HG02610 (cell line): ENCODE results near the gene SEMA6A.

Experiments
- ATAC-seq: cut with Tn5 transposase; IDR thresholded peaks from one replicate; pipeline ENCODE4 v1.9.1; 2021; ENCODE audit warnings: mild to moderate bottlenecking, moderate library complexity; ENCODE audit not compliant: unreplicated experiment

SEMA6A gene, protein sequence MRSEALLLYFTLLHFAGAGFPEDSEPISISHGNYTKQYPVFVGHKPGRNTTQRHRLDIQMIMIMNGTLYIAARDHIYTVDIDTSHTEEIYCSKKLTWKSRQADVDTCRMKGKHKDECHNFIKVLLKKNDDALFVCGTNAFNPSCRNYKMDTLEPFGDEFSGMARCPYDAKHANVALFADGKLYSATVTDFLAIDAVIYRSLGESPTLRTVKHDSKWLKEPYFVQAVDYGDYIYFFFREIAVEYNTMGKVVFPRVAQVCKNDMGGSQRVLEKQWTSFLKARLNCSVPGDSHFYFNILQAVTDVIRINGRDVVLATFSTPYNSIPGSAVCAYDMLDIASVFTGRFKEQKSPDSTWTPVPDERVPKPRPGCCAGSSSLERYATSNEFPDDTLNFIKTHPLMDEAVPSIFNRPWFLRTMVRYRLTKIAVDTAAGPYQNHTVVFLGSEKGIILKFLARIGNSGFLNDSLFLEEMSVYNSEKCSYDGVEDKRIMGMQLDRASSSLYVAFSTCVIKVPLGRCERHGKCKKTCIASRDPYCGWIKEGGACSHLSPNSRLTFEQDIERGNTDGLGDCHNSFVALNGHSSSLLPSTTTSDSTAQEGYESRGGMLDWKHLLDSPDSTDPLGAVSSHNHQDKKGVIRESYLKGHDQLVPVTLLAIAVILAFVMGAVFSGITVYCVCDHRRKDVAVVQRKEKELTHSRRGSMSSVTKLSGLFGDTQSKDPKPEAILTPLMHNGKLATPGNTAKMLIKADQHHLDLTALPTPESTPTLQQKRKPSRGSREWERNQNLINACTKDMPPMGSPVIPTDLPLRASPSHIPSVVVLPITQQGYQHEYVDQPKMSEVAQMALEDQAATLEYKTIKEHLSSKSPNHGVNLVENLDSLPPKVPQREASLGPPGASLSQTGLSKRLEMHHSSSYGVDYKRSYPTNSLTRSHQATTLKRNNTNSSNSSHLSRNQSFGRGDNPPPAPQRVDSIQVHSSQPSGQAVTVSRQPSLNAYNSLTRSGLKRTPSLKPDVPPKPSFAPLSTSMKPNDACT

DNA sequence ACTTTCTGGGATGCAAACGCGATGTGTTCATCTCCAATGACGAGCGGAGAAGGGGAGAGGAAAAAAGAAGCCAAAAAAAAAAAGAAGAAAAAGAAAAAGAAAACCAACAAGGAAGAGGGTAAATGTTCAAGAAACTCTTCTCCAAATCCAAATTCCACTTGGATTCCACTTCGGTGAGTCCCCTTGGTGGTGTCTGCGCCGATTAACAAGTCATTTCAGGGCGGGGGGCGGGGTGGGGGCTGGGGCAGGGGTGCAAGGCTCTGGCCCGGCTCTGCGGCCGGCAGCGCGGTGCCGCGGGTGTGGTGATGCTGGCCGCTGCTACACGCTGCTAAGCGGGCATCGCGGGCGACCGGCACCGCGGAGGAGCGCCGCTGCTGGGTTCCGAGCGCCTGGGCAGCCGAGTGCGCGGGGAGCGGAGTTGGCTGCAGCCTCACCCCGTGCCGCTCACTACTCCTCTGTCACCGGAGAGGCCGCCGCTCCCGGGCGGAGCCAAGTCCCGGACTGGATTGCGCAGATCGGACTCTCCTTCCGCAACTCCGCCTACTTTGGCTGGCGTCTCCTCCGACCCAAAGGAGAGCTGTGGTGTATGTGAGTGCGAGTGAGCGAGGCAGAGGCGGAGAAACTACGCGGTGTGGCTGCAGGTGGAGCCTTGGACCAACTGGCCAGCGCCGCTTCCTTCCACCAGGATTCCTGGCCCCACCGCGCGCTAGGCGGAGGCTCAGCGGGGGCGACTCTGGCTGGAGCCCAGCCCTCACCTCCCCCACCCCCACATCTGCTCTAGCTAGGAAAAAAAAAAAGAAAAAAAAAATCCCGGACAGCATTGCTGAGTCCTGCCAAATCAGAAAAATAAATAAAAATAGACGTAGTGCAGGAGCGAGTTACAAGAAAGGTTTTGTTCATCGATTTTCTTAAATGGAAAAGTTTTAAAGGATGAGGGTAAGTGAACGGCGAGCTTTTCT lies at the start of gene SEMA6A:
TSS of gene SEMA6A (minus strand) at position 457 of the 959 bp plus-strand sequence. CDS start 69,879 bp downstream, outside the sequence.
- ATAC-seq: peak; percentile 61

DNA sequence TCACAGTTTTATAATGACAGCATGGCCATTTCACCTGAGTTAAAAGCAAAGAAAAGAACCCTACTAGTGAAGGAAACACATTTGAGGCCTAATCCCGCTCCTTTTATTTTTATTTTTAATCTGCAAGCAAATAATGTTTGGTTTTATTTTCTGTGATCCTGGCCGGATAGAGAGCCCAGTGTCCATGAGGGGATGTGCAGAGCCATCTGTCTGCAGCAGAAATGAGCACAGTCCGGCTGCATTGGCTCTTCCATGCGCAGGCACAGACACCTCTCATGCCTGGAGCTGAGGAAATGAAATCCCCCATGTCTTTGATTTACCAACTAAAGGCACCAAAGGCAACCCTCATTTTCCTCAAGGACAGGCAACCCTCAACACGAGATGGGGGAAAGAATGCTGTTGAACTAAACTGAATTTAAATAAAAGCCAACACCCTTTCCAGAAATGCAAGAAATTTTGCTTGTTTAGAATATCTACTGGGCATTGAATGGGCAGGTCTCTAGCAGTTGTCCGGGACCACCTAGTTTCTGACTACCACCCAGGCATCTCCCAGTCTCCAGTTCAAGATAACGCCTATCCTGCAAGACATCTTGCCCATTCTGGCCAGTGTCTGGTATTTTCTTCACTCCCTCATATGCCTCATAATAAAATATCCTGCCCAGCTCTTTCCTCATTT lies 47.9 kb upstream of the SEMA6A start:
- ATAC-seq: no peak

DNA sequence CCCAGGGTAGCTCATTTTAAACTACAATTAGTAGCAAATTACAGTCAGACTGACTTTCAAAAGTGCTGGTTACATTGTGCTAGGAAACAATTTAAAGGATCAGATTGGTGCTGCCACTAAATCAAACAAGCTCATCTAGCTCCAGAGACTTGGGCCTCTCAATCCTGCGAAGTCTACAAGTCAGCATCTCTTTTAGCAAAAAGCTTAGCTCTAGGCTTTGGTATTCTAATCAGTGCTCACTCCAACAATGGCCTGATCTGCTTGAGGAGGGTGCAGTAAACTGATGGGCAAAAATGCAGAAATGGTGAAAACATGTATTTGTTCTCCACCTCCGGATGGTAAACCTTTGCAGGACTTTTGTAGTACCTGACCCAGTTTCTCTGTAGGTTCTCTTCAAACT lies 47.0 kb upstream of the SEMA6A start:
- ATAC-seq: no peak

DNA sequence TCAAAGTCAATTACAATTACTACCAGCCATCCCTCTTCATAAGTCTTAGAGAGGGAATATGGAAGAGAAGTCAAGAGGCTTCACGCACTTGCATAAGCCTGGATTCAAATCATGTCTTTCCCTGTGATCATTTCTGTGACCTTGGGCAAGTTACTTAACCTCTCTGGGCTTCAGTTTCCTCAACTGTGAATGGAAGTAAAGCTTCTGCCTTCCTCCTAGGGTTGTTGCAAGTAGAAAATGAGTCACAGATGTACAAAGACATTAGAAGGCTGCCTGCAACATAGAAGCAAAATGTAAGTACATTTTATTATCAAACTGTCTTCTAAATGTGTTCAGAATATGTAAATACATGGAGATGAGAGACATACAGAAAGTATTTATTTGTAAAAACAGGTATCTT lies 42.3 kb upstream of the SEMA6A start:
- ATAC-seq: no peak

DNA sequence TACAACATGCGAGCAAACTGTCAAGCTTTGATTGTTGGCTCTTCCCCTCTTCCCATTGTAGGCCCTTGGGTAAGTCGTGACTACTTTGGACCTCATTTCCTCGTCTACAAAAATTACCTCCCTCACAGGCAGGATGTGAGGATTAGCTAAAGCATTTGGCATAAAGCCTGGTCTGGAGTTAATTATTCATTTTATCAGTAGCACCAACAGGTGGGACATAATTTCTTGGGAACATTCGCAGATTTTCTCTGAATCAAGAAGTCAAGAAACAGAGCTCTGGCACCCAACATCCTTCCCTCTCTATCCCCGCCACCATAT lies 39.9 kb upstream of the SEMA6A start:
- no peak for ATAC-seq

DNA sequence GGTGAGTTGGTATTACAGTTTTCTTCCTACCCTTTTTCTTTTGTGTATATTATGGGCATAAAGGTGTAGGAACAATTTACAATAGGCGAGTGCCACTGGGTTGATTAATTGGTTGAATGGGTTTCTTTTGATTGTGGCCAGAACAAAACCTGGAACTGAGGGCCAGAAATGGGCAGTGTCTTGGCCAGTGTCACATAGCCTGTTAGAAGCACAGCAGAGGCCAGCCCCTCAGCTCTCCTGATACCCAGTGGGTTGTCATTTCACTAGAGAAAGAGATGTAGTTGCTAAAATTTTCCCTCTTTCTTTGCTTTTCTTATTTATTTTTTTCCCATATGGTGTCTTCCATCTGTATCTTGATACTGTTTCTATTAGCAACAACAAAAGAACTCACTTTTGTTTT lies 38.8 kb upstream of the SEMA6A start:
- peak; percentile 28 for ATAC-seq

DNA sequence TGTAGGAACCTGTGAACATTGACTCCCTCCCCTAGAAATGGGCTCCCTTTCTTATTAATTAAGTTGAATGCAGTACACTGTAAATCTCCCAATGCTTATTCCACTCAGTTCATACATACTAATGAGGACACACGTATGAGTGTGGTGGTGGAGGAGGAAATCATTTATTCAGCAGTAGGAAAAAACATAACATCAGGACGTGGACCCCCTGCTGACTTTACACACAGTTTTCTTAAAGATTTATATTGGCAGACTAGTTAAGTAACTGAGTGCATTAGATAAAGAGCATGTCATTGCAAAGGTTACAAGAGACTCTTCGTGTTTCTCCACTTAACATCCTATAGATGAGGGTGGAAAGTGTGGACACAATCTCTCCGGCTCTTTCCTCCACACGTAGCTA lies 37.8 kb upstream of the SEMA6A start:
- no peak for ATAC-seq

DNA sequence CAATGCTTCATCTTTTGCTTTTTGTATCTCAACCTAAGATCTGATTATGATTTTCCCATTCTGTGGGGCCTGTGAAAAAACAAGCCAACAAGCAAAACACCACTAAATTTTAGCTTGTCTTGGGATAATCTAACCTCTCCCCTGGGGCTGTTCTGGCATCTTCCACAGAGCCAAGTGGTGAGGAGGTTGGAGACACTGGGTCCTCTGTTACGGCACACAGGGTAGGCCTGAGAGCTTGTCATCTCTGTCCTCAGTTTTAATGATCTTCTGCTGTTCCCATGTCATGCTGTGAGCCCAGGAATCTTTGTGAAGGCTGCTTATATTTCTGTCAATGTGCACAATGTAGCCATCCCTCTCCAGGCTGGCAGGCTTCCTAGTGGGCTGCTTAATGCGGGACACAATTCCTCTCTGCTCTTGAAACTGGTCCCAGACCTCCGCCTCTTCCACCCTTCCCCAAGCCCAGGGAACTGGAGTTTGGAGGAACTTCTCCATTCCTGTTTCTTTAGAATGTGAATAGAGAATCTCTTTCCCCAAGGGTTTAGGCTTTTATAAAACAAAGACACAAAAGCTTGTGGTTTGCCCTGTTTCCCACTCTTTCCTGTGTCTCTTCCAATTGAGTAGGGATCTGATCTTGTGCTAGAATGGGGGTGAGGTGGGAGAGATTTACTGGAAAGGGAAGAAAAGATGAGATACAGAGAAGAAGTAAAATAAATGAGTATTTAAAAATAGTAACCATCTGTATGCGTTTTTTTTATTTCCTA lies 30.9 kb upstream of the SEMA6A start:
- ATAC-seq: no peak

DNA sequence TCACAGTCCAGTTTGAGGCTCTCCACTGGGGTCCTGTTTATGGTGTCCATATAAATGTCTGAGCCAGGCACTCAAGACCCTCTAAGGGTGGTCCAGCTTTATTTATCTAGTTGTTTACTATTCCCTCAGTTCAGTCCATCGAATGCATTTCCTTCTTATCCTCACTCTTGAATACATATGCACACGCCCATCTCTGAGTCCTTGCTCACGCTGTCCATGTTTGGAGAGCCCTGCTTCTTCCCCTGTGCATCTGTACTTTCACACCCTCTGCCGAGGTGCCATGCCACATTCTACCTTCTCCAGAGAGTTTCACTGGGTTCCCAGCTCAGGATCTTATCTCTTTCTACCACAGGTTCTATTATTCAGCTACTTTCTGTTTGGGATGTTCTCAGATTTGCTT lies 30.2 kb upstream of the SEMA6A start:
- ATAC-seq: no peak

DNA sequence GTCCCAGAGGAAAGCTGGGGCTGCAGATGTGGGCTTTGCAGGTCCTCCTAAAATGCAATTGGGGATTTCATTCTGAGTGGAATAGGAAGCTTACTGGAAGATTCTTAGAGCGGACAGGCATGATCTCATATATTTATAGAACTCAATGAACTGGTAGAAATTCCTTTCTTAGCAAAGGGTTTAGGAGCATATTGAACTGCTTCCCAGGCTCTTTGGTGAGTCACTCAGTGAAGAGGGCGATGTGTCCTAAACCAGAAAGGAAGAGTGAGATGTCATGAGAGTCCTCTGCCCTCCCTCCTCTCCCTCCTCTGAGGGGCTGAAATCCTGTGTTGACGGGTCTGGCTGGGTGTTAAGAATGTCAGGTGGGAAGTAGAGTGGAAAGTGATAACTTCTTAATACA lies 26.3 kb upstream of the SEMA6A start:
- ATAC-seq: no peak

DNA sequence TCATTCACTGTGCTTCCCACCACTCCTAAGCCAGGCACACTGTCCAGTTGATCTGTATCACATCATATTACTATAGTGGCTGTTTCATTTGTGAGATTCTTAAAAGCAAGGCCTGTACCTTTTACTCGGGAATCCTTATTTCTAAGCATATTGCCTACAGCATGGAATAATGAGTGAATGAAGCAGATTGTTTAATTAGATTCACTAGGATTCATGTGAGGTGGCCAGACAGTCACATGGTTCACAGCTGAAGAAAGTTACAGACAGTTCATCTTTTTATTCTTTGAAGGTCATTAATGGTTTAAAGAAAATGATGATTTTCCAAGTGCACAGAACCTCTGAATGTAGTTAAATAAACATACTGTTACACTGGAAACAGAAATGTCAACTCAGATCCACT lies 24.3 kb upstream of the SEMA6A start:
- no peak for ATAC-seq

DNA sequence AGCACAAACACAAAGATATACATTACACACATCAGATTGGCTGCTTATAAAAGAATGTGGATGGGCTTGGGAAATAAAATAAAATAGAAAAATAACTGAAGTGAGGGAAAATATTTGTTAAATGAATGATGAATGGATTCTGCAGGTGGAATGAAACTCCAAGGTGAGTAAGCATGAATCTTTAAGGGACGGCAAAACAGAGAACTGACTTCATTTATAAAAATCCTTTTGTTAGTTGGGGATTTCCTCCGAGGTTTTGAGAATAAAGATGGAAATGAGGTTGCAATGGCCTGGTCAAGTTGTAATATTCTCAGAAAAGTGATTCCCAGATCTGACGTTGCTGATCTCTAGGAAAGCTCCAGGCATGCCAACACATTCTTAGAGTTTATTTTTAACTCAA lies 20.9 kb upstream of the SEMA6A start:
- ATAC-seq: no peak

DNA sequence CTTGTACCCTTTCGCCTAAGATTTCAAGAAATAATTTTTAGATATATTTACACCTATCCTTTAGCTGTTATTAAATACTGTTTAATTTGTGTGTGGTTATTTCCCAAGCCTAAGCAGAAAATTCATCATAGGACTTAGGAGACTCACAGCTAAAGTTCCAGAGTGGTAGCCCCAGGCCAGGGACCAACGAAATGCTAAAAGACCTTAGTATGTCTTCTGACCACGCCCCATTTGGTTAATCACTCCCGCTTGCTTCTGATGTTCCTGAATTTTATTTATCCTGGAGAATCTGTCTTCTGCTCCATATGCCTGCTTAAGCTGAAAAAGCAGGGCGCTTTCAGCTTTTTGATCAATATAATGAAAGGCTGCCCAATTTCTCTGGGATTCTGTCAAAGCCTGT lies 18.7 kb upstream of the SEMA6A start:
- ATAC-seq: no peak

DNA sequence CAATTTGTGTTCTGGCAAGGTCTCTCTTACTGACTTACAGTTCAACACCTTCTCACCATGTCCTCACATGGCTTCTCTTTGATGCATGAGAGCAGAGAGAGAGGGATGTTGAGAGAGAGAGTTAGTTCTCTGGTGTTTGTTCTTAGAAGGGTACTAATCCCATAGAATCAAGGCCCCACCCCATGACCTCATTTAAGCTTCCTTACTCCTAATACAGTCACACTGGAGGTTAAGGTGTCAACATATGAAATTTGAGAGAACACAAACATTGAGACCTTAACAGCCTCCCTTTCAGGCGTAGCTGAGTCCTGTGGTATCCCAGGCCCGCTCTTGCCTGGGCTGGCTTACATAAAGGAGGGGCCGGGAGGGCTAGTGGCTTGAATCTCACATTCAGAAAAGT lies 10.6 kb upstream of the SEMA6A start:
- no peak for ATAC-seq

DNA sequence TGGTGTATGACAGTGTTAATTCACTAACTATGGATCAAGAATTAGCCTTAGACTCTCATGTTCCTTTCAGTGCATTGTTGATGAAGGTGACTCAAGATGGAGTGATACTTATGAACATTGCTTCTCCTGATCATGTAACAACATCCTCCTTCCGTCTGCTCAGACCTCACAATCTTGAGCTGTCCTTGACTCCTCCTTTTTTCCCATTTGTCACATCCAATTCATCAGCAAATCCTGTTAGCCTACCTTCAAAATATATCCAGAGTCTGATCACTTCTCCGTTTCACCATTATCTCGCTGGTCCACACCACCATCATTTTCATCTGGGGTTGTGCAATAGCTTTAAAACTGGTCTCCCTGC lies 9.2 kb upstream of the SEMA6A start:
- no peak for ATAC-seq

DNA sequence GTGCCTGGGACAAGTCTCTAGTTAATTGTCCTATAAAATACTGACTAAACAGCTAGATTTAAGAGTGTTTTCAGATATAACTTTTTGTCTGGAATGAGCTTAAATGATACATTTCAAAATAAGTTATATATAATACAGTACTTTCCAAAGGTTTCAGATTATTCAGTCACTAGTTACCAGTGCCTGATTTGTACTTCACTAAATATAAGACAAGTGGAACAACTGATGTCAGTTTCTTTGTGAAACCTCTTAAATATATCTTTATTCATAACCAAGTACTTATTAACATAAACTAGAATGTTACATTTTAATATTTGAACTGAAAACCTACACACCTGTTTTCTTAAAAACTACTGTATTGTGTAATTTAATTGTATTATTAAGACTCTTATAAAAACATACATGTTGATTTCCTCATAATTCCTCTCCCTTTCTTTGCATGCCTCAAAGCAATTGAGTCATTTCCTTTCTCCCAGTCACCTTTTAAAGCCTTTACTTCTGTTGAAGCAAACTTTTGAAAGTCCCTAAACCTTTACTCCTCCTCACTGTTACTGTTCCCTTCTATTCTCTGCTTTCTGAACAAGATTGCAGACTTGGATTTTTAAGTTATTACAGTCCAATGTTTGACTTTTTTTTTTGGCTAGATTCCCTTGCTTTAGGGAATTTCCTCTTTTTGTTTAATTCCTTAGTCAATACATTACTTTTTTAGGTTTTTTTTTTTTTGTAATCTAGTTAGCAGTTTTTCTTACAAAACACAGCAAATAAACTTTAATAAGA lies 8.7 kb upstream of the SEMA6A start:
- ATAC-seq: peak; percentile 65

DNA sequence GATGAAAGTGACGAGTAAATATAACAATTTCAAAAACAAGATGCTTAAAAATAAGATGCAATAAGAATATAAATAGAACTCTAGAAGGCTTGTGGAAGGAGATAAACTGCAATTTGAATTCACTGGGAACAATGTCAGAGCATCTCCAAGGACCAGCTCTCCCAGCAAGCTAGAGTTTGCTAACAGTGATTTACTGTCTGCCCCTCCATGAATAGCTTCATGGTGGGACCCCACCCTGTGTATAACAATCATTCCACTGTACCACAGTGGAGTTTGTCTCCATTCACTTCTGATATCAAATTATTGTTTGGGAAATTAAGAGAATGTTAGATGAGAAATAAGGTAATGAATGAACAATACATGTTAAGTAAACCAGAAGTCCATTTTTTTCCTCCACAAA lies 7.3 kb upstream of the SEMA6A start:
- no peak for ATAC-seq

DNA sequence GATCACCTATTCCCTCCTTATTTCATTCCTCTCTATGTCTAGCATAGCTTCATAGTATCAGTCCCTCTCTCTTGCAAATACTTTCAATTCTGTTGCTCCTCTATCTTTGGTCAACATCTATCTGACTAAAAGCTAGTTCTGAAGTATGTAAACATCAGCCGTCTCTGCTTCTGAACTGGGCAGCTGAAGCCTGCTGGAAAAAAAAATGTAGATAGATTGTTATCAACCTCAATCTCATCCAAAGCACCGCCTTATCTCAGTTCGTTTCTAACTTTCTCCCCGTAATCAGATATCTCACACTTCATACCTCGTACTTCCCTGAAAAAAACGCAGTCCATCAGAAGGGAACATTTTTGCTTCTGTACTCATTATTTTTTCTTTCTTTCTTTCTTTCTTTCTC lies 4.5 kb upstream of the SEMA6A start:
- ATAC-seq: no peak

DNA sequence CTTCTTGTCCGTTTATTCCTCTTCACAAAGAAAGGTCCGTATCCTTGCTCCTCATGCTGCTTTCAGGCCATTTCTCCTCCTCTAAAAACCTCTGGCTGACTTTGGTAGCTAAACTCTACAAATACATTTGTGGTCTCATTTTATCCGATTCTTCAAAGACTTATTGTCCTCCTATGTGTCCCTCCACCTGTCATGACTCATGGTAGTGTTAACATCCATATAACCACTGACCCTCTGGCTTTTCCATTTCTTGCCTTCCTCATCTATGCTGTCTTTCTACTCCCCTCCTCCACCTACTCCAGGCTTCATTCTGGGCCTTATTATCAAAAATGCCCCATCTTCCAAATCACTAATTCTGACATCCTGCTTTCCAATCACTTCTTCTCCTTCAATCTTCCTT lies 4.1 kb upstream of the SEMA6A start:
- no peak for ATAC-seq
